GM19463 (cell line): ENCODE measurements around the gene FXN.
A peak's percentile ranks its signal among the peaks of the same experiment; 100 is the strongest.
"Not testable (repeated sequence)": the region's sequence is repeated elsewhere in the genome, so short reads cannot be mapped to it uniquely, and the experiment has no call there.

Source experiments
- ATAC-seq: cut with Tn5 transposase; IDR thresholded peaks from one replicate; pipeline ENCODE4 v1.9.1; 2021; ENCODE audit warnings: mild to moderate bottlenecking, moderate library complexity; ENCODE audit not compliant: unreplicated experiment

FXN gene

GRCh38 chr9:69065660-69066059 is 30.1 kb downstream of the FXN start:
- no peak for ATAC-seq

- no peak for ATAC-seq
Measured at GRCh38 chr9:69066955-69067354, 31.4 kb downstream of the FXN start.

- no peak for ATAC-seq
Measured at GRCh38 chr9:69070201-69070600, 34.6 kb downstream of the FXN start.

- no peak for ATAC-seq
Measured at GRCh38 chr9:69071059-69071458, 35.5 kb downstream of the FXN start.

- no peak for ATAC-seq
Measured at GRCh38 chr9:69073103-69073502, 37.6 kb downstream of the FXN start.

- no peak for ATAC-seq
Measured at GRCh38 chr9:69074801-69075200, 39.2 kb downstream of the FXN start.

- no peak for ATAC-seq
Measured at GRCh38 chr9:69076550-69076949, 41.0 kb downstream of the FXN start.

- ATAC-seq: no peak
Measured at GRCh38 chr9:69078069-69078468, 42.5 kb downstream of the FXN start.

GRCh38 chr9:69078581-69078980 is 43.0 kb downstream of the FXN start:
- no peak for ATAC-seq

- no peak for ATAC-seq
Measured at GRCh38 chr9:69079186-69079585, 43.6 kb downstream of the FXN start.

GRCh38 chr9:69081261-69081660 is 45.7 kb downstream of the FXN start:
- no peak for ATAC-seq

GRCh38 chr9:69083321-69083720 is 47.8 kb downstream of the FXN start:
- no peak for ATAC-seq

GRCh38 chr9:69085569-69086283 is 50.2 kb downstream of the FXN start:
- ATAC-seq: no peak

- ATAC-seq: no peak
Measured at GRCh38 chr9:69086312-69086711, 50.8 kb downstream of the FXN start.

- no peak for ATAC-seq
Measured at GRCh38 chr9:69086769-69087168, 51.2 kb downstream of the FXN start.

GRCh38 chr9:69089082-69089481 is 53.5 kb downstream of the FXN start:
- ATAC-seq: no peak

- no peak for ATAC-seq
Measured at GRCh38 chr9:69089491-69089890, 53.9 kb downstream of the FXN start.

GRCh38 chr9:69090140-69090750 is 54.7 kb downstream of the FXN start:
- no peak for ATAC-seq

- no peak for ATAC-seq
Measured at GRCh38 chr9:69090946-69091345, 55.4 kb downstream of the FXN start.

- ATAC-seq: peak; percentile 76
Measured at GRCh38 chr9:69093471-69094103, 58.0 kb downstream of the FXN start.

GRCh38 chr9:69094361-69095135 is 59.0 kb downstream of the FXN start:
- ATAC-seq: not testable (repeated sequence)

GRCh38 chr9:69097064-69097463 is 61.5 kb downstream of the FXN start:
- ATAC-seq: no peak
